GM20431 (cell line): ENCODE measurements around the gene CCSER1.
"Not testable (repeated sequence)": the region's sequence is repeated elsewhere in the genome, so short reads cannot be mapped to it uniquely, and the experiment has no call there.

Experiments
- in situ Hi-C: fragments of 300-500 bp; cut with MseI, MboI; formaldehyde crosslinking; loops from one replicate; pipeline ENCODE4 v1.15.0; 2020; ENCODE audit warnings: low sequenced_read_pairs; ENCODE audit not compliant: unreplicated experiment

CCSER1 gene

GRCh38 chr4:91519155-91519554, 1392.0 kb downstream of the CCSER1 start:
- in situ Hi-C loops = loop anchor here (25.0 kb wide), 1 partner anchor 407 kb away; no protein-coding TSS in a partner anchor

DNA sequence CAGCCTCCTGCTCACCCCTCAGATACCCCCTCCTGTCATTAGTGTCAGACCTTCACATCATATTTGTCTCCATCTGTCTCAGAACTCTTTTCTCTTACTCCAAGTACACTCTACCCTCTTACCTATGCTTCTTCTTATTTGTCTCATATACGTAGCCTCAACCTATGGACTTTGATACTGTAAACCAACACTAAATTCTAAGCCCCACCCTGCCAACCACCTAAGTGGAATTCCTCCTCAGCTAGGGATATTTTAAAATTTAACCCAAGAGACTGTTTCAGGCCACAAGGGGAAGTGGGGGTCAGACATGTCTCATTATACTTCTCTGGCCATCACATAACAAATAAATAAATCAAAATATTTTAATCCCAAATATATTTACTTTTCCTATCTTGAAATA, 1398.4 kb downstream of the CCSER1 start:
- in situ Hi-C loops = no loop called here

DNA sequence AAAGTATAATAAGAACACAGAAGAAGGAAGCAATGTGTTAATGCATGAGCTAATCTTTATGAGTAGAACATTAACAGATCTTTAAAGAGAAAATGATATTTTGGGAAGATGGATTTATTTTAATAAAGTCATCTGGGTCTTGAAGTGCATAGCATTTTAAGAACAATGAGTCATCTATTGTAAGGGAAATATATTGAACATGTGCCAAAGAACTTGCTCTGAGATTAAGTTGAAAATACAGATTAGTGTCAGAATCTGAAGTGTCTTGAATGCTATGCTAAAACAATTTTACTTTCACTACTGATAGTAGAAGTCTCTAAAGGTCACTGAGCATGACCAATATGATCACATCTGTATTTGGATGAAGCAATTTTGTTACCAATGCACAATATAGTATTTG, 1399.9 kb downstream of the CCSER1 start:
- in situ Hi-C loops = no loop called here

DNA sequence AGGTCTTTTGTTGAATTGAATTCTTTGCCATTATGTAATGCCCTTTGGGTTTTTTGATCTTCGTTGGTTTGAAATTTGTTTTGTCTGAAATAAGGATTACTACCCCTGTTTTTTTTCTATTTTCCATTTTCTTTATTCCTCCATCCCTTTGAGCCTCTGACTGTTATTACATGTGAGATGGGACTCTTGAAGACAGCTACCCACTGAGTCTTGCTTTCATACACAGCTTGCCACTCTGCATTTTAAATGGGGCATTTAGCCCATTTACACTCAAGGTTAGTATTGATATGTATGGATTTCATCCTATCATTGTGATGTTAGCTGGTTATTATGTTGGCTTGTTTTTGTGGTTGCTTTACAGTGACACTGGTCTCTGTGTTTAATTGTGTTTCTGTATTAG, 1440.4 kb downstream of the CCSER1 start:
- in situ Hi-C loops = no loop called here

DNA sequence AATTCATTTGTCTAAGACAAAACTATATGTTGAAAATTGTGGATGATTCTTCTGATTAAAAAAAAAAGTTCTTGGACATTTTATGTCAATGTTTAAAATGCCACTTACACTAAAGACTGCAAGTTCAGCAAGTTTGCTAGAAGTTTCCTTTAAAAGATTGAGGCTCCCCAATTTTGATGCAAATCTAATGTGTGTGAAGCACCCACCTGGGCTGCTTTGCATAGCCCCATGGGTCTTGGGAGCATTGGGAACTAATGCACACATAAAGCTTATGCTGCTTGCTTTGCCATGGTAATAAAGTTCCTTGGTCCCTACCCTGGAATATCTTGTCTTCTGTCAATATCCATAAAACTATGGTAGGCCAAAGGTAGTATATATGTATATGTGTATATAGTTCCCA, 1450.7 kb downstream of the CCSER1 start:
- in situ Hi-C loops = no loop called here

- in situ Hi-C loops = no loop called here
Observed at GRCh38 chr4:91590260-91590659, 1463.1 kb downstream of the CCSER1 start.

DNA sequence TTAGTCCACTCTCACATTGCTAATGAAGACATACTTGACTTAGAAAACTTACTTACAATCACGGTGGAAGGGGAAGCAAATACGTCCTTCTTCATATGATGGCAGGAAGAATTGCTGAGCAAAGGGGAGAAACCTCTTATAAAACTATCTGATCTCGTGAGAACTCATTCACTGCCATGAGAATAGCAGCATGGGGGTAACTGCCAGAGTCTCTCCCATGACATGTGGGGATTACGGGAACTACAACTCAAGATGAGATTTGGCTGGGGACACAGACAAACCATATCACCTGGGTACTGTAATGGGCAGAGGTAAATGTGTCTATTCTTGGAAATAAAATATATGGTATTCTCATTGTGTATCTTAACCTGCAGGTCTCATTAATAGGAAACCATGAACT, 1464.9 kb downstream of the CCSER1 start:
- in situ Hi-C loops = no loop called here

GRCh38 chr4:91596718-91597117, 1469.5 kb downstream of the CCSER1 start:
- in situ Hi-C loops = no loop called here

DNA sequence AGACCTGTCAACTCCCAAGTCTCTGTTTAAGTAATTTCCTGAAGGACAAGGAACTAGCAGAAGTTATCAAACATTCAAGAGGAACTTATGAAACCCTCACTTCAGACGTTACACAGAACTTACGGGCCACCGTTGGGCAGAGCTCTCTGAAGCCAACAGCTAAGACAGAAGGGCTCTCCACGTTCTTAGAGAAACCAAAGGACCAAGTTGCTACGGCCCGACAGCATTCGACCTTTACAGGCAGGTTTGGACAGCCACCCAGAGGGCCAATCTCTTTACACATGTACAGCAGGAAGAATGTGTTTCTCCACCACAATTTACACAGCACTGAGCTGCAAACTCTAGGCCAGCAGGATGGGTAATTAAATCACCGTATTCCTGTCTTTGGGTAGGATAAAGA, 1471.5 kb downstream of the CCSER1 start:
- in situ Hi-C loops = no loop called here

GRCh38 chr4:91600301-91600700, 1473.1 kb downstream of the CCSER1 start:
- in situ Hi-C loops = no loop called here

GRCh38 chr4:91601401-91601800, 1474.2 kb downstream of the CCSER1 start:
- in situ Hi-C loops = no loop called here

DNA sequence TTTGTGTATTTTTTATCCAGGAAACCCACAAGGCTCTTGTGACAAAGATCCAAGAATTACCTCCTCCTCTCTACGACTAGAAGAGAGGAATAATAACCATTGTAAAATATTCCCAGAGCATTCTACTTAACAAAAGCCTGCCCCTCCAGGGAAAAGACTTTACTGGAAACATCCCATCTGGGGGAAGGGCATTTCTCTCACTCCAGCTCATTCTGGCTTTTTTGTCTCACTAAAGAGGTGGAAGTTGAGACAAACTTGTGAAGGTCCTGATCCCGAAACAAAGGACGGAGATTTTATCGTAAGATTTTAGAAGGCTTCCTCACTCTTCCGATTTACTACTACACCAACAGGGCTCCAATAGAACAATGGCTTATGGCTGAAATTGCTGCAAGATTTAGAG, 1484.6 kb downstream of the CCSER1 start:
- in situ Hi-C loops = no loop called here

DNA sequence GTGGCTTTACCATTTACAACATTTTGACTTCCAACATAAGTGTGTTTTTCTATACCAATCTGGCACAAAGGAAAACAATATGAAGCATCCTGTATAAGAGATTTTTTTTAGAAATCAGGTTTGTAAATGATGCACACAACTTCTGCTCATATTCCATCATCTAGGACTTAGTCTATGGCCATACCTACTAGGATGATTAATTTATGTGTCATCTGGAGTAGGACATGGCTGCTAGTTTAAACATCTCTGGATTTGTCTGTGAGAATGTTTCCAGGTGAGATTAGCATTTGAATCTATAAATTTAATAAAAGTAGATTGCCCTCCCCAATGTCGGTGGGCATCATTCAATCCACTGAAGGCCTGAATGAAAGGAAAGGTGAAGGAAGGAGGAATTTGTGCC, 1493.8 kb downstream of the CCSER1 start:
- in situ Hi-C loops = no loop called here

GRCh38 chr4:91621446-91621845, 1494.3 kb downstream of the CCSER1 start:
- in situ Hi-C loops = no loop called here

DNA sequence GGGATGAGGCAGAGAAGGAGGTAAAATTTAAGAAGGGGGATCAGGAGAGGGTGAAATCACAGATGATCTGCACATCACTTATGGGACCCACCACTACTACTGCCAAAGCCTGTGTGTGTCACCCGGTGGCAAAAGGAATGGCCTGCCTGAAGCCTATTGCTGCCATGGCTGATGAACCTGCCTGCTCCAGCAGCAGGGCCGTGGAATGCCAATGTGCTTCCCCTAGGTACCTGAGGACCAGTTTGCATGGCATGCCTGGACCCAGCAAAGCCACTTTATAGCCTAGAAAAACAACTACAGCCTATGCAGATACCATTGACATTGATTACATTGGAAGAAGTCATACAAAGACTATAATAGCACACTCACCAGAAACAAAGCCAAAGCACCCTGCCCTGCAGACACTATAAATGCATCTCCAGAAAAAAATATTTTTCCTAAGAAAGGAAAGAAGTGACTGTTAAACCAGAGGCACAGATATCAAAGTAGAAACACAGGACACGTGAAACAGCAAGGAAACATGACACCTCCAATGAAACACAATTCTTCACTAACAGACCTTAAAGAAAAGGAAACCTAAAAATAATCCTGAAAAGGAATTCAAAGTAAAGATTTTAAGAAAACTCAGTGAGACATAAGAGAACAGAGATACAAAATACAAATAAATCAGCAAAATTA, 1495.9 kb downstream of the CCSER1 start:
- in situ Hi-C loops = no loop called here

DNA sequence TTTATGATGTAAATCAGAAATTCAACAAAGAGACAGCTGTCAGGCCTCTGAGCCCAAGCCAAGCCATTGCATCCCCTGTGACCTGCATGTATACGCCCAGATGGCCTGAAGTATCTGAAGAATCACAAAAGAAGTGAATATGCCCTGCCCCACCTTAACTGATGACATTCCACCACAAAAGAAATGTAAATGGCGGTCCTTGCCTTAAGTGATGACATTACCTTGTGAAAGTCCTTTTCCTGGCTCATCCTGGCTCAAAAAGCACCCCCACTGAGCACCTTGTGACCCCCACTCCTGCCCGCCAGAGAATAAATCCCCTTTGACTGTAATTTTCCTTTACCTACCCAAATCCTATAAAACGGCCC, 1496.4 kb downstream of the CCSER1 start:
- in situ Hi-C loops = not testable (repeated sequence)

DNA sequence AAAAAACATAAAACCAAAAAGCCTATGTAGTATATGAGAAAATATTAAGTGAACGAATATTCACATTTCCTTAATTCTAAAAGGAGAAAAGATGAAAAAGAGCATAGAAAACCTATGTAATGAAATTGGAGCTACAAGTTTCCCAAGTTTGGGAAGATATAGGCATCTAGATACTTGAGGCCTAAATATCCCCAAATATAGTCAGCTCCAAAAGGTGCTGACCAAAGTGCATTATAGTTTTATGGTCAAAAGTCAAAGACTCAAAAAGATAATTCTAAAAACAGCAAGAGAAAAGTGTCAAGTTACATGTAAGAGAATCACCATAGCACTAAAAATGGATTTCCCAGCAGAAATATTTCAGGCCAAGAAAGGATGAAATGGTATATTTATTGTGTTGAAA, 1502.9 kb downstream of the CCSER1 start:
- in situ Hi-C loops = no loop called here

DNA sequence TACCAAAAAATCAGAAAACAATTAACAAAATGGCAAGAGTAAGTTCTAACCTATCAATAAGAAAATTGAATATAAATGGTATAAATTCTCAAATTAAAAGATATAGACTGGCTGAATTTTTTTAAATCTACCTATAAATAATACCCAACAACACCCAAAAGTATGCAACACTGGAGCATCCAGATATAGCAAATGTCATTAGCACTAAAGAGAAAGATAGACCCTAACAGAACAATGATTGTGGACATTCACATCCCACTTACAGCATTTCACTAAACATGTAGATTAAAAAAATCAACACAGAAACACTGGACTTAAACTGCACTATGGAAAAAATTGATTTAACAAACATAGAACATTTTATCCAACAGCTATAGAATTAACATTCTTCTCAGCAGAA, 1503.6 kb downstream of the CCSER1 start:
- in situ Hi-C loops = no loop called here

DNA sequence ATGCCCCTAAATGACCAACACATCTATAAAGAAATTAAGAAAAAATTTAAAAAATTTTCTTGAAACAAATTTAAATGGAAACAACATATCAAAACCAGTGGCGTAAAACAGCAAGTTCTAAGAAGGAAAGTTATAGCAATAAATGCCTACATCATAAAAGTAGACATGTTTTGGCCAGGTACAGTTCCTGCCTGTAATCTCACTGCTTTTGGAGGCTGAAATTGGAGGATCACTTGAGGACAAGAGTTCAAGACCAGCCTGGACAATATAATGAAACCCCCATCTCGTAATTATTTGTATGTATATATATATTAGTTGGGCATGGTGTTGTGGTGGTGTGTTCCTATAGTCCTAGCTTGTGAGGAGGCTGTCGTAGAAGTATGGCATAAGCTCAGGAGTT, 1504.1 kb downstream of the CCSER1 start:
- in situ Hi-C loops = no loop called here

DNA sequence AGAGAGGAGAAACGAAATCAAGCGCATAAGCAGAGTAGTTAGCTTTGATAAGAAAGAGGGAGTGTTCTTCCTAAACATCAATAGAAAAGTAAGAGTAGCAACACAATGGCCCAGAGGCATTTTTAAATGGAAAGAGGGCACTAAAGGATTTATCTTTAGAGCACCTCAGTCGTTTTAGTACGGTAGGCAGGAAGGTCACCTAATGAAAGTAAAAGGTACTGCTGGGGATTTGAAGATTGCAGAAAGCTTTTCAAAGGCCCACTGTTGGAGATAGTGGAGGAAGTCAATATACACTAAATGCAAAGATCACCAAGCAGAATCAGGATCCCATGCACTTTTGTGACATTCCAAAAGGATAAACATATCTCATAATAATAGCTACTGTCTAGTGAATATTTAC, 1508.9 kb downstream of the CCSER1 start:
- in situ Hi-C loops = no loop called here
